COLO668 (cell line): ENCODE data around the gene USP17L29.
"Not testable (repeated sequence)": the region's sequence is repeated elsewhere in the genome, so short reads cannot be mapped to it uniquely, and the experiment has no call there.

Experiments
- DNase-seq: peaks from one replicate; lab custom pipeline; 2025; ENCODE audit not compliant: unreplicated experiment; lab: John Stamatoyannopoulos, UW

Gene USP17L29

DNA sequence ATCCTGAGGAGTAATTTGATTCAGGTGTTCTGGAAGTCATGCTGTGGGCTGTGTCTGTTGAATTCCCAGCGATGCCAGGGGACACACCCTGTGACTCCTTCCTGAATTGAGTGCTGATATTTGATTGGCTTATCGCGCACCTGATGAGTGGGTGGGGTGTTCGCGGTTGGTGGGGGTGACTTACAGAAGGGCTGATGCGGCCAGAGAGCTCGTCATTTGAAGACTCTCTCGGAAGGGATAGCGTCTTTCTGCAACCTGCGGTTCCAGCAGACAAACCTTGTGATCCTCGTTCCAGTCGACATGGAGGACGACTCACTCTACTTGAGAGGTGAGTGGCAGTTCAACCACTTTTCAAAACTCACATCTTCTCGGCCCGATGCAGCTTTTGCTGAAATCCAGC is at the start of gene USP17L29:
Gene USP17L29, plus strand, starts transcription at position 301 of the 400 bp plus-strand sequence. Its CDS starts 0 bp downstream, at position 301.
- not testable (repeated sequence) for DNase-seq

DNA sequence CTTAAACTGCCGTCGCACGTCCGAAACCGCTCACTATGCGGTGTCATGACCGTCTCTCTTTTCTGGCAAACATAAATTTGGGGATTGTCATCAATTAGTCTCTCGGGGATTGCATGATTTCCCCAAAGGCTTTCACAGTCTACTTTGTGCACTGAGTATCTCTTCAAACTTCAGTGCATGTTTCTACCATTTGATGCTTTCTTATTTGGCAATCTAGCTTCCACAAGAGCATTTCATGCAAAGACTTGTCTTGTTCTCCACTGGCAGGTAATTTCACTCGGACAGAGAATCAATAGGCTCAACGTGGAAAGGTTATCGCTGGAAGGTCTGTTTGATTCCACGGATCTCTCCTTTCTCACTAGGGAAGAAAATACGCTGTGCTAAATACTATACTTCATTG is 29.2 kb upstream of the USP17L29 start:
- not testable (repeated sequence) for DNase-seq

- DNase-seq: not testable (repeated sequence)
Observed at GRCh38 chr4:9324865-9325264, 28.6 kb upstream of the USP17L29 start, which contains the start of gene USP17L24. TSS of gene USP17L24 (plus strand) at chr4:9325165. CDS start at chr4:9325165, 0 bp downstream.

GRCh38 chr4:9329611-9330010 is 23.8 kb upstream of the USP17L29 start, which contains the start of gene USP17L25:
TSS of gene USP17L25 (plus strand) at chr4:9329911. CDS start at chr4:9329911, 0 bp downstream.
- DNase-seq: not testable (repeated sequence)

DNA sequence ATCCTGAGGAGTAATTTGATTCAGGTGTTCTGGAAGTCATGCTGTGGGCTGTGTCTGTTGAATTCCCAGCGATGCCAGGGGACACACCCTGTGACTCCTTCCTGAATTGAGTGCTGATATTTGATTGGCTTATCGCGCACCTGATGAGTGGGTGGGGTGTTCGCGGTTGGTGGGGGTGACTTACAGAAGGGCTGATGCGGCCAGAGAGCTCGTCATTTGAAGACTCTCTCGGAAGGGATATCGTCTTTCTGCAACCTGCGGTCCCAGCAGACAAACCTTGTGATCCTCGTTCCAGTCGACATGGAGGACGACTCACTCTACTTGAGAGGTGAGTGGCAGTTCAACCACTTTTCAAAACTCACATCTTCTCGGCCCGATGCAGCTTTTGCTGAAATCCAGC is 19.1 kb upstream of the USP17L29 start, which contains the start of gene USP17L26:
Gene USP17L26, plus strand, starts transcription at position 301 of the 400 bp plus-strand sequence. Its CDS starts 0 bp downstream, at position 301.
- DNase-seq: not testable (repeated sequence)

GRCh38 chr4:9339103-9339502 is 14.3 kb upstream of the USP17L29 start, which contains the start of gene USP17L5:
TSS of gene USP17L5 (plus strand) at chr4:9339403. CDS start at chr4:9339403, 0 bp downstream.
- DNase-seq: not testable (repeated sequence)

GRCh38 chr4:9343848-9344247 is 9.6 kb upstream of the USP17L29 start, which contains the start of gene USP17L27:
TSS of gene USP17L27 (plus strand) at chr4:9344148. CDS start at chr4:9344148, 0 bp downstream.
- not testable (repeated sequence) for DNase-seq

DNA sequence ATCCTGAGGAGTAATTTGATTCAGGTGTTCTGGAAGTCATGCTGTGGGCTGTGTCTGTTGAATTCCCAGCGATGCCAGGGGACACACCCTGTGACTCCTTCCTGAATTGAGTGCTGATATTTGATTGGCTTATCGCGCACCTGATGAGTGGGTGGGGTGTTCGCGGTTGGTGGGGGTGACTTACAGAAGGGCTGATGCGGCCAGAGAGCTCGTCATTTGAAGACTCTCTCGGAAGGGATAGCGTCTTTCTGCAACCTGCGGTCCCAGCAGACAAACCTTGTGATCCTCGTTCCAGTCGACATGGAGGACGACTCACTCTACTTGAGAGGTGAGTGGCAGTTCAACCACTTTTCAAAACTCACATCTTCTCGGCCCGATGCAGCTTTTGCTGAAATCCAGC is 4.8 kb upstream of the USP17L29 start, which contains the start of gene USP17L28:
Gene USP17L28, plus strand, starts transcription at position 301 of the 400 bp plus-strand sequence. Its CDS starts 0 bp downstream, at position 301.
- not testable (repeated sequence) for DNase-seq

DNA sequence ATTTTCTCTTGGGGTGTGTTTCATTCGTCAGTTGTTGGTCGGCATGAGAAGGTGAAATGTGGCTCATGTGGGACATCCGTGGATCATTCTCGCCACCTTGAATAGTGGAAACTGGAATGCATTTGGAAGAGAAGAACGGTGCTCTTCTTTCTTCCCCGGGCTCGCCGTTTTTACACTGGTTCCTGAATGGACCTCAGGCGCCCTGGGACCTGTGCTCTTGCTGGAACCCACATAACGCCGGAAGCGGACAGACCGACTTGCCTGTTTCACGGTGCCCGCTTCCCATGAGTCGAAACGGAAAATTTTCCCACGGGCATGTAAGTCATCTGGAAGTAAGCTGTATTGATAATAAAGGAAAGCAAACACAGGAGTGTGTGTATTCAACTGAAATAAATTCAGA is 2.6 kb upstream of the USP17L29 start:
- not testable (repeated sequence) for DNase-seq

DNA sequence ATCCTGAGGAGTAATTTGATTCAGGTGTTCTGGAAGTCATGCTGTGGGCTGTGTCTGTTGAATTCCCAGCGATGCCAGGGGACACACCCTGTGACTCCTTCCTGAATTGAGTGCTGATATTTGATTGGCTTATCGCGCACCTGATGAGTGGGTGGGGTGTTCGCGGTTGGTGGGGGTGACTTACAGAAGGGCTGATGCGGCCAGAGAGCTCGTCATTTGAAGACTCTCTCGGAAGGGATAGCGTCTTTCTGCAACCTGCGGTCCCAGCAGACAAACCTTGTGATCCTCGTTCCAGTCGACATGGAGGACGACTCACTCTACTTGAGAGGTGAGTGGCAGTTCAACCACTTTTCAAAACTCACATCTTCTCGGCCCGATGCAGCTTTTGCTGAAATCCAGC is 9.4 kb downstream of the USP17L29 start, which contains the start of gene USP17L30:
Gene USP17L30, plus strand, starts transcription at position 301 of the 400 bp plus-strand sequence. Its CDS starts 0 bp downstream, at position 301.
- not testable (repeated sequence) for DNase-seq

GRCh38 chr4:9379881-9380280 is 26.4 kb downstream of the USP17L29 start:
- not testable (repeated sequence) for DNase-seq

- not testable (repeated sequence) for DNase-seq
Observed at GRCh38 chr4:9381012-9381534, 27.6 kb downstream of the USP17L29 start.

- DNase-seq: no peak
Observed at GRCh38 chr4:9384126-9384525, 30.7 kb downstream of the USP17L29 start.

DNA sequence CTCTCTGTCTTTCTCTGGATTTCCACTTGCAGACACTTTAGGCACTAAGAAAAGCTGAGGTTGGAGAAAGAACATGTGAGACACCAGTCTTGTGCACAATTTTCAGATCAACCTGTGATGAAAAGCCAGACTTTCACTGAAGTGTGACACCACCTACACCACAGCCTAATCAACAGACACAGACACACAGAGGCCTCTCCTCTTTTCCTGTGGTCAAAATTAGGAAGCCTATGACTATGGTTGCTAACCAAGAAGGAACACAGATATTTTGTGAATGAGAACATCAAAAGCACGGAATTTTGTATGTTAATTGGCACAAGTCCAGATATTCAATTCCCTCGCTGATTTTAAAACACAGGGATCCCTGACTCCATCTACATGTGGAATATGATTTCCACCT is 35.6 kb downstream of the USP17L29 start:
- DNase-seq: not testable (repeated sequence)
